NCI-H2107 treated with DMSO at 0.1 percent for 48 hours (cell line): ENCODE data around the gene CFAP97.
"Not testable (repeated sequence)": the region's sequence is repeated elsewhere in the genome, so short reads cannot be mapped to it uniquely, and the experiment has no call there.

Experiments
- DNase-seq: peaks from one replicate; lab custom pipeline; 2025; ENCODE audit not compliant: unreplicated experiment; lab: John Stamatoyannopoulos, UW

CFAP97 gene

GRCh38 chr4:185203486-185204237 is at the start of gene CFAP97:
CFAP97 (minus strand) TSS chr4:185204000; CDS start chr4:185191196, 12,804 bp downstream.
- DNase-seq = no peak

- DNase-seq = no peak
These were observed 45.3 kb upstream of the CFAP97 start for GRCh38 chr4:185249105-185249504.

- no peak for DNase-seq
These were observed 44.7 kb upstream of the CFAP97 start for GRCh38 chr4:185248393-185249039.

- no peak for DNase-seq
These were observed 43.4 kb upstream of the CFAP97 start for GRCh38 chr4:185247151-185247550.

GRCh38 chr4:185246453-185246852 is 42.7 kb upstream of the CFAP97 start:
- no peak for DNase-seq

- no peak for DNase-seq
These were observed 41.0 kb upstream of the CFAP97 start for GRCh38 chr4:185244763-185245162.

- DNase-seq = no peak
These were observed 40.1 kb upstream of the CFAP97 start for GRCh38 chr4:185243879-185244278.

- no peak for DNase-seq
These were observed 39.1 kb upstream of the CFAP97 start for GRCh38 chr4:185242749-185243533.

- DNase-seq = not testable (repeated sequence)
These were observed 36.7 kb upstream of the CFAP97 start for GRCh38 chr4:185240486-185240885.

GRCh38 chr4:185238750-185239149 is 35.0 kb upstream of the CFAP97 start:
- no peak for DNase-seq

GRCh38 chr4:185238215-185238681 is 34.4 kb upstream of the CFAP97 start:
- no peak for DNase-seq

GRCh38 chr4:185237175-185237574 is 33.4 kb upstream of the CFAP97 start:
- no peak for DNase-seq

- DNase-seq = no peak
These were observed 32.2 kb upstream of the CFAP97 start for GRCh38 chr4:185235843-185236503.

- DNase-seq = no peak
These were observed 31.5 kb upstream of the CFAP97 start for GRCh38 chr4:185235119-185235842.

- DNase-seq = no peak
These were observed 28.6 kb upstream of the CFAP97 start for GRCh38 chr4:185232370-185232769.

GRCh38 chr4:185229021-185229818 is 25.4 kb upstream of the CFAP97 start:
- DNase-seq = no peak

GRCh38 chr4:185227713-185228278 is 24.0 kb upstream of the CFAP97 start:
- DNase-seq = no peak

GRCh38 chr4:185227131-185227551 is 23.3 kb upstream of the CFAP97 start:
- no peak for DNase-seq

GRCh38 chr4:185225940-185226339 is 22.1 kb upstream of the CFAP97 start:
- DNase-seq = no peak
